Measurements from ENCODE around the gene RXRG.
"Not testable (repeated sequence)": the region's sequence is repeated elsewhere in the genome, so short reads cannot be mapped to it uniquely, and the experiment has no call there.

The RXRG gene

GRCh38 chr1:165463978-165464377 is 19.1 kb upstream of the RXRG start:
- no peak overlapping the region for H3K4me3 Mint-ChIP-seq
- H3K4me1 Mint-ChIP-seq: no peaks in the 10 kb centered on the region
- no peak for DNase-seq
- no peaks in the 10 kb centered on the region for H3K36me3 Mint-ChIP-seq
- H3K27me3 Mint-ChIP-seq: peaks cover 27% of the 10 kb centered on the region
- CTCF ChIA-PET: interaction anchor here (1.1 kb wide), 1 partner anchor 11 kb away, joined by 3 read pairs; no protein-coding TSS in a partner anchor
- H3K9me3 Mint-ChIP-seq: no peaks in the 10 kb centered on the region
- H3K27ac Mint-ChIP-seq: no peak overlapping the region

- H3K27ac Mint-ChIP-seq, H3K4me3 Mint-ChIP-seq, CTCF ChIA-PET, DNase-seq, H3K27me3 Mint-ChIP-seq, H3K4me1 Mint-ChIP-seq, H3K36me3 Mint-ChIP-seq, H3K9me3 Mint-ChIP-seq: not testable (repeated sequence)
Measured at GRCh38 chr1:165459683-165460082, 14.8 kb upstream of the RXRG start.

DNA sequence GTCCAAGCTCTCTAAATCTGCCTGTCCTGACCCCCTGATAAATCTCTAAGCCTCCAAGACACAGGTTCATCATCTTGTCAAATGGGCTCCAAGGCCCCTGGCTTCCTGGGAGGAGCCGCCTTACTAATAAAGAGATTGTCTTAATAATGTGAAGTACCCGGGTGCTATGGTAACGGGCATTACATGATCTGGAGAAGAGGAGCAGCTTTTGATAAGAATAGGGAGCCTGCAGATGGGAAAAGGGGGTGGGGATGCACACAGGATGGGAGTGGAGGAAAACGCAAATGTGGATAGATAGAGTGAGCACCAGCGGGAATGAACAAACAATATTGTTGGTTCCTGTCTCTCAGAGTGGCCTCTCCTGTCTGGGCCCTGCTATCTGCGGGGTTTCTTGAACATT is 11.9 kb upstream of the RXRG start:
- Mint-ChIP-seq H3K4me3 (no peak overlapping the region), H3K9me3 (no peaks in the 10 kb centered on the region), H3K27ac (no peak overlapping the region), H3K4me1 (no peaks in the 10 kb centered on the region), H3K27me3 (peaks cover 9% of the 10 kb centered on the region), H3K36me3 (no peaks in the 10 kb centered on the region)
- CTCF ChIA-PET: no interaction called here
- no peak for DNase-seq

DNA sequence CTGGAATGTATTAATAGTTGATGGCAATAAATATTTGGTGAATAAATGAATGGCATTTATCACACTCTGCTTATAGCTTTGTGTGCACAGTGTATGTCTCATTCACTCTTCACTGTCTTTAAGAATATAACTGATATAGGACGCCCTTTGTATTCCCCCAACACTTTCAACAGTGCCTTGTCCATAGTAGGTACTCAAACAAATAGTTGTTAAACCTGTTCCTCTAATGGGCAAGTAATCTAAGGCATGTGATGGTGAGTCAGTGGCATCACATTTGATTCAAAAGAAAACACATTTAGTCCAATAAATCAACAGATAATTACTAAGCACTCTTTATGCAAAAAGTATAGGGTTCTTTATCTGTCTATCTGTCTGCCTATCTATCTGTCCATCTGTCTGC is 11.2 kb upstream of the RXRG start:
- Mint-ChIP-seq H3K27ac (no peak overlapping the region), H3K4me1 (no peaks in the 10 kb centered on the region), H3K36me3 (no peaks in the 10 kb centered on the region), H3K4me3 (no peak overlapping the region), H3K27me3 (peaks cover 9% of the 10 kb centered on the region), H3K9me3 (no peaks in the 10 kb centered on the region)
- CTCF ChIA-PET: no interaction called here
- DNase-seq: no peak

DNA sequence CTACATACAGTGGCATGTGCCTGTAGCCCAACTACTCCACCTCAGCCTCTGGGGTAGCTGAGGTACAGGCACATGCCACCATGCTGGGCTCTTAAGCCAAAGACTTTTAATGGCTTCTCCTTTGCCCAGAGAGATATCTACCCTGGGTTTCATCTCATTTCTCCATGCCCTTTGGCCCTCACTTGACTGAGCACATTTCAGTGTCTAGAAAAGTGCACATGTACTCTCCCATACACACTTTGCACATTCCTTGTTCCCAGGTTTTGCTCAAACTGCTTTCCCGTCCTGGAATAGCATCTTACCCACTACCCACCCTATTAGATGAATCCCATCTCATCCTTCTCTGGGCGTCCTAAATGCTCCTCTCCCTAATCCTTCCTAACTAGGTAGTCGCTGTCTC is 10.2 kb upstream of the RXRG start:
- Mint-ChIP-seq H3K4me3 (no peak overlapping the region), H3K36me3 (no peaks in the 10 kb centered on the region), H3K27ac (no peak overlapping the region), H3K4me1 (no peaks in the 10 kb centered on the region), H3K9me3 (no peaks in the 10 kb centered on the region), H3K27me3 (peaks cover 15% of the 10 kb centered on the region)
- CTCF ChIA-PET: no interaction called here
- no peak for DNase-seq

- Mint-ChIP-seq H3K4me3 (no peak overlapping the region), H3K27me3 (peaks cover 15% of the 10 kb centered on the region), H3K27ac (no peak overlapping the region), H3K4me1 (no peaks in the 10 kb centered on the region), H3K9me3 (no peaks in the 10 kb centered on the region), H3K36me3 (no peaks in the 10 kb centered on the region)
- no peak for DNase-seq
- CTCF ChIA-PET: interaction anchor here (0.6 kb wide), 1 partner anchor 51 kb away, joined by 6 read pairs; no protein-coding TSS in a partner anchor
Measured at GRCh38 chr1:165454091-165454610, 9.2 kb upstream of the RXRG start.

GRCh38 chr1:165452336-165453130 is 7.6 kb upstream of the RXRG start:
- Mint-ChIP-seq H3K36me3 (no peaks in the 10 kb centered on the region), H3K27ac (no peak overlapping the region), H3K4me3 (no peak overlapping the region), H3K27me3 (peaks cover 26% of the 10 kb centered on the region), H3K4me1 (no peaks in the 10 kb centered on the region), H3K9me3 (no peaks in the 10 kb centered on the region)
- CTCF ChIA-PET: no interaction called here
- no peak for DNase-seq

GRCh38 chr1:165451691-165452090 is 6.8 kb upstream of the RXRG start:
- no peak for DNase-seq
- no peak overlapping the region for H3K4me3 Mint-ChIP-seq
- H3K9me3 Mint-ChIP-seq: no peaks in the 10 kb centered on the region
- H3K4me1 Mint-ChIP-seq: no peaks in the 10 kb centered on the region
- peaks cover 22% of the 10 kb centered on the region for H3K27me3 Mint-ChIP-seq
- H3K36me3 Mint-ChIP-seq: no peaks in the 10 kb centered on the region
- CTCF ChIA-PET: no interaction called here
- no peak overlapping the region for H3K27ac Mint-ChIP-seq

GRCh38 chr1:165449131-165449530 is 4.2 kb upstream of the RXRG start:
- H3K4me1 Mint-ChIP-seq: no peaks in the 10 kb centered on the region
- no peaks in the 10 kb centered on the region for H3K9me3 Mint-ChIP-seq
- no peak for DNase-seq
- CTCF ChIA-PET: no interaction called here
- peaks cover 17% of the 10 kb centered on the region for H3K27me3 Mint-ChIP-seq
- no peak overlapping the region for H3K4me3 Mint-ChIP-seq
- no peak overlapping the region for H3K27ac Mint-ChIP-seq
- no peaks in the 10 kb centered on the region for H3K36me3 Mint-ChIP-seq

DNA sequence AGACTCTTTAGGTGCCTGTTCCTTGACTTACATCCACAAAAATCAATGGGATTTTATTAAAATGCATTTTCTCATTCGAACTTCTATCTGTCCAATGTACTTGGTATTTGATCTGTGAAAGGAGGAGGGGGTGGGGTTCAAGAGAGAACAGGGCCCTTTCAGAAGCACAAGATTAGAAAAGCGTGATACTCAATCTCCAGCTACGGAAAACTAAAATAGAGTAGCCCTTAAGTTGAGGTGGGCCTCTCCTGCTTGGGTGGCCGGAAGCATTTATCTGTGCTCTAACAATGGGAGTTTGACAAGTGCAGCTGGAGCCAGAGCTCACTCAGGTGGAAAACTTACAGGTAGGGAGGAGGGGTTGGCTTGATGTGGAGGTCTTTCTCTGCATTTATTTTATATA is 462 bp upstream of the RXRG start:
- CTCF ChIA-PET: no interaction called here

DNA sequence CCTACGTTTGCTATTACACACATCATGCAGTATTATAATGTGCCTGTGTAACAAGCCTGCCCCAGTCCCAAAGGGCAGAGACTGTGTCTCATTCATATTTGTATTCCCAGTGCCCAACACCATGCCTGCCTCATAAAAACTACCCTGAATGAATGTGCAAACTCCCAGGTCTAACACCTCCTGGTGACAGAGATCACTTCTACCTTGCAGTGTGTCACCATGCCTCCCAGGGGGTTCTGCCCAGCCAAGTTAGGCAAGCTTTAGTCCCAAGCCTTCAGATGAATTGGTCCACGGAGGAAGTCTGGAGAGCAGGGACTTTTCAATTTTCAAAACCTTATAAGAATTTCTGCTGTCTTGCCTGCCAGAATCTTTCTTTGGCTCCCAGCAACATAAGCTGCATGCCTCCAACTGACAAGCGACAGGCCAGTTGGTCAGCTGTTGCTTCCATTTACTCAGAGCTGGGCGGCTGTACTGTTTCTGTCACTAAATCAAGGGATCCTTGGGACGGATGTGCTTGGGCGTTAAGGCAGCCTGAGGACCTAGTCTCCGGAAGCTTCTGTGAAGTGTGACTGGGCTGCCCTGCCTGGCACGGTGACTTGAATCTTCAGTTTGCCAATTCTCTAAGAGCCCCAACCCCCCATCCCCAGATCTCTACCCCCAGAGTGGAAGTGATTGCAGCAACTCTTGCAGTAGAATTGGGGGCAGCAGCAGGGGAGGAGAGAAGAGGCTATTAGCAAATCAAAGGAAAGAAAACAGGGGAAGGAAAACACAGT is 1.2 kb downstream of the RXRG start:
- DNase-seq: peak; percentile 29
- Mint-ChIP-seq H3K27me3 (peaks cover 40% of the 10 kb centered on the region), H3K27ac (no peak overlapping the region), H3K4me1 (no peaks in the 10 kb centered on the region), H3K9me3 (no peaks in the 10 kb centered on the region), H3K4me3 (no peak overlapping the region), H3K36me3 (no peaks in the 10 kb centered on the region)
- CTCF ChIA-PET: no interaction called here

More for the DNA sequence above, 462 bp upstream of the RXRG start:
- H3K27ac Mint-ChIP-seq: no peak overlapping the region
- H3K36me3 Mint-ChIP-seq: no peaks in the 10 kb centered on the region
- H3K4me3 Mint-ChIP-seq: no peak overlapping the region
- no peaks in the 10 kb centered on the region for H3K4me1 Mint-ChIP-seq
- H3K9me3 Mint-ChIP-seq: no peaks in the 10 kb centered on the region
- peaks cover 32% of the 10 kb centered on the region for H3K27me3 Mint-ChIP-seq
- no peak for DNase-seq

GRCh38 chr1:165442653-165443052 is 2.3 kb downstream of the RXRG start:
- no peaks in the 10 kb centered on the region for H3K36me3 Mint-ChIP-seq
- CTCF ChIA-PET: no interaction called here
- peaks cover 29% of the 10 kb centered on the region for H3K27me3 Mint-ChIP-seq
- no peaks in the 10 kb centered on the region for H3K4me1 Mint-ChIP-seq
- no peaks in the 10 kb centered on the region for H3K9me3 Mint-ChIP-seq
- no peak for DNase-seq
- no peak overlapping the region for H3K27ac Mint-ChIP-seq
- H3K4me3 Mint-ChIP-seq: no peak overlapping the region

DNA sequence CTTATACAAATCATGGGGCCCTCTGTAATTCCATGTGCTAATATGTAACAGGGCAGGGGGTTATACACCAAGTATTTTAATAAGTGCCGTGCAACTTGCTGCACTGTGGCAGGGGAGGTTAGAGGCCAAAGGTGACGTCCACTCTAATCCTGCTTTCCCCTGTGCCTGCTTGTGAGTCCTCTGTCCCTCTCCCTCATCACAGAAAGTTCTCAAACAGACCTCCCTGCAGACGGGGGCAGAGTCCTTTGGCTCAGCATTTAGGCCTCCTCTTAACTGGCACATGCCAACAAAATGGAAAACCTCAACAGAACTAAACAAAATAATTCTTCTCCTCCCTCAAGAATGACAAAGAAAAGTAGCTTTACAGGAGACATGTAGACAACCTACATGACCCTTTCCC is 2.9 kb downstream of the RXRG start:
- DNase-seq: no peak
- Mint-ChIP-seq H3K27ac (no peak overlapping the region), H3K27me3 (peaks cover 30% of the 10 kb centered on the region), H3K4me3 (no peak overlapping the region), H3K36me3 (no peaks in the 10 kb centered on the region), H3K4me1 (no peaks in the 10 kb centered on the region), H3K9me3 (no peaks in the 10 kb centered on the region)
- CTCF ChIA-PET: no interaction called here

GRCh38 chr1:165441166-165441880 is 3.6 kb downstream of the RXRG start:
- CTCF ChIA-PET: no interaction called here
- H3K27ac Mint-ChIP-seq: no peak overlapping the region
- no peak for DNase-seq
- no peak overlapping the region for H3K4me3 Mint-ChIP-seq
- H3K9me3 Mint-ChIP-seq: no peaks in the 10 kb centered on the region
- H3K27me3 Mint-ChIP-seq: peaks cover 37% of the 10 kb centered on the region
- no peaks in the 10 kb centered on the region for H3K36me3 Mint-ChIP-seq
- no peaks in the 10 kb centered on the region for H3K4me1 Mint-ChIP-seq
